Type B pancreatic cell (in vitro differentiated cells): Measurements from ENCODE around the gene LRFN3. TPM values are rescaled to one million over a fixed set of nuclear protein-coding genes. Genes with fewer than 3 reads are reported as not detected.

Experiments
- DNase-seq: peaks from one replicate; pipeline ENCODE4 v3.0.0; 2021; ENCODE audit warnings: mixed read lengths; ENCODE audit not compliant: unreplicated experiment; ENCODE audit errors: extremely low spot score
- H3K27ac Mint-ChIP-seq: 2 replicates; pipeline ENCODE4 v1.8.0; 2021; ENCODE audit warnings: mild to moderate bottlenecking, mixed read lengths
- H3K27me3 Mint-ChIP-seq: 2 replicates; pipeline ENCODE4 v1.8.0; 2021; ENCODE audit warnings: mixed read lengths
- H3K36me3 Mint-ChIP-seq: 2 replicates; pipeline ENCODE4 v1.8.0; 2021; ENCODE audit warnings: mixed read lengths
- H3K4me1 Mint-ChIP-seq: one replicate; pipeline ENCODE4 v1.8.0; 2021; ENCODE audit warnings: mixed read lengths; ENCODE audit not compliant: unreplicated experiment
- H3K4me3 Mint-ChIP-seq: 2 replicates; pipeline ENCODE4 v1.8.0; 2021; ENCODE audit warnings: mild to moderate bottlenecking, mixed read lengths
- H3K9me3 Mint-ChIP-seq: 2 replicates; pipeline ENCODE4 v1.8.0; 2021; ENCODE audit warnings: mixed read lengths
- CTCF ChIP-seq: fragments of 200-600 bp; sonication (generic); conservative IDR thresholded peaks from 2 replicates; pipeline ENCODE4 v1.5.0; 2021; ENCODE audit warnings: antibody characterized with exemption, mild to moderate bottlenecking
- total RNA-seq: library from RNA; stranded (reverse); gene quantifications from 2 replicates; pipeline ENCODE4 v1.2.1, GENCODE V29; 2021; ENCODE audit warnings: low replicate concordance

Gene LRFN3
- total RNA-seq, 1 donor from 2014 or later, result 22.6 TPM

- H3K27me3 Mint-ChIP-seq, result peaks cover 45% of the 10 kb centered on the region
- no peak overlapping the region for H3K4me3 Mint-ChIP-seq
- TF ChIP-seq CTCF, result no peak
- no peaks in the 10 kb centered on the region for H3K36me3 Mint-ChIP-seq
- no peaks in the 10 kb centered on the region for H3K4me1 Mint-ChIP-seq
- no peak for DNase-seq
- no peak overlapping the region for H3K27ac Mint-ChIP-seq
- no peaks in the 10 kb centered on the region for H3K9me3 Mint-ChIP-seq
These were observed 27.3 kb downstream of the LRFN3 start for GRCh38 chr19:35963514-35963913.

GRCh38 chr19:35966771-35967170, 30.6 kb downstream of the LRFN3 start:
- no peak for TF ChIP-seq CTCF
- Mint-ChIP-seq H3K4me1 (no peaks in the 10 kb centered on the region), H3K27ac (no peak overlapping the region), H3K36me3 (no peaks in the 10 kb centered on the region), H3K4me3 (no peak overlapping the region), H3K9me3 (no peaks in the 10 kb centered on the region), H3K27me3 (peaks cover 28% of the 10 kb centered on the region)
- no peak for DNase-seq

GRCh38 chr19:35973487-35973886, 37.3 kb downstream of the LRFN3 start:
- H3K27me3 Mint-ChIP-seq, result peaks cover 26% of the 10 kb centered on the region
- TF ChIP-seq CTCF, result no peak
- no peaks in the 10 kb centered on the region for H3K4me1 Mint-ChIP-seq
- no peaks in the 10 kb centered on the region for H3K9me3 Mint-ChIP-seq
- no peak overlapping the region for H3K27ac Mint-ChIP-seq
- no peaks in the 10 kb centered on the region for H3K36me3 Mint-ChIP-seq
- H3K4me3 Mint-ChIP-seq, result no peak overlapping the region
- no peak for DNase-seq

GRCh38 chr19:35975608-35976214, 39.5 kb downstream of the LRFN3 start:
- no peaks in the 10 kb centered on the region for H3K4me1 Mint-ChIP-seq
- no peak overlapping the region for H3K4me3 Mint-ChIP-seq
- no peak overlapping the region for H3K27ac Mint-ChIP-seq
- no peaks in the 10 kb centered on the region for H3K36me3 Mint-ChIP-seq
- TF ChIP-seq CTCF, result no peak
- no peak for DNase-seq
- peaks cover 25% of the 10 kb centered on the region for H3K27me3 Mint-ChIP-seq
- H3K9me3 Mint-ChIP-seq, result no peaks in the 10 kb centered on the region

- no peaks in the 10 kb centered on the region for H3K4me1 Mint-ChIP-seq
- no peaks in the 10 kb centered on the region for H3K36me3 Mint-ChIP-seq
- no peak overlapping the region for H3K27ac Mint-ChIP-seq
- no peaks in the 10 kb centered on the region for H3K9me3 Mint-ChIP-seq
- TF ChIP-seq CTCF, result peak; percentile 31
- peaks cover 34% of the 10 kb centered on the region for H3K27me3 Mint-ChIP-seq
- H3K4me3 Mint-ChIP-seq, result no peak overlapping the region
- DNase-seq, result no peak
These were observed 41.5 kb downstream of the LRFN3 start for GRCh38 chr19:35977446-35978222.
